Endodermal cell (in vitro differentiated cells): ENCODE results near the gene RCAN2. TPM values are rescaled to one million over a fixed set of nuclear protein-coding genes. Genes with fewer than 3 reads are reported as not detected.

Experiments
- DNase-seq: peaks from one replicate; pipeline ENCODE4 v3.0.0-alpha.2; 2017
- H3K27ac ChIP-seq: 2 replicates; pipeline ENCODE4 v1.5.1; 2013; ENCODE audit warnings: mild to moderate bottlenecking, low read depth, low read length, moderate library complexity
- H3K27me3 ChIP-seq: 2 replicates; pipeline ENCODE4 v1.6.1; 2013; ENCODE audit warnings: mild to moderate bottlenecking, low read length, moderate library complexity; ENCODE audit not compliant: insufficient read depth, control insufficient read depth, poor library complexity, severe bottlenecking
- H3K36me3 ChIP-seq: 2 replicates; pipeline ENCODE4 v1.7.0; 2013; ENCODE audit warnings: mild to moderate bottlenecking, low read length, moderate library complexity; ENCODE audit not compliant: control insufficient read depth, insufficient read depth
- H3K4me1 ChIP-seq: one replicate; pipeline ENCODE4 v1.7.0; 2013; ENCODE audit warnings: low read length; ENCODE audit not compliant: control insufficient read depth, insufficient read depth
- H3K4me3 ChIP-seq: 2 replicates; pipeline ENCODE4 v1.5.1; 2013; ENCODE audit warnings: mild to moderate bottlenecking, low read length, moderate library complexity
- H3K9ac ChIP-seq: 2 replicates; pipeline ENCODE4 v1.6.1; 2013; ENCODE audit warnings: mild to moderate bottlenecking, low read length, moderate library complexity; ENCODE audit not compliant: poor library complexity, severe bottlenecking; ENCODE audit errors: extremely low read depth
- H3K9me3 ChIP-seq: 2 replicates; pipeline ENCODE4 v1.6.1; 2013; ENCODE audit warnings: mild to moderate bottlenecking, low read length, moderate library complexity; ENCODE audit not compliant: control insufficient read depth
- H3K27ac Mint-ChIP-seq: 2 replicates; pipeline ENCODE4 v1.8.0; 2020; ENCODE audit warnings: mixed read lengths
- H3K27me3 Mint-ChIP-seq: 2 replicates; pipeline ENCODE4 v1.8.0; 2021; ENCODE audit warnings: mild to moderate bottlenecking, mixed read lengths; ENCODE audit not compliant: insufficient read depth
- H3K36me3 Mint-ChIP-seq: 2 replicates; pipeline ENCODE4 v1.8.0; 2020; ENCODE audit warnings: low read depth, mixed read lengths
- H3K4me1 Mint-ChIP-seq: 2 replicates; pipeline ENCODE4 v1.8.0; 2020; ENCODE audit warnings: mixed read lengths
- H3K4me3 Mint-ChIP-seq: 2 replicates; pipeline ENCODE4 v1.8.0; 2020; ENCODE audit warnings: mild to moderate bottlenecking, moderate library complexity, mixed read lengths
- H3K9me3 Mint-ChIP-seq: 2 replicates; pipeline ENCODE4 v1.8.0; 2020; ENCODE audit warnings: mild to moderate bottlenecking, mixed read lengths
- WGBS, 2 experiments: methylation state at CpG; one replicate each; pipeline versions ENCODE4 v1.1.5 to v1.1.7; 2013; ENCODE audit warnings: missing lambda C conversion rate in 2 of 2, mixed read lengths in 1 of 2; ENCODE audit not compliant: insufficient coverage in 1 of 2, insufficient read length in 1 of 2; 5-methylcytosine and 5-hydroxymethylcytosine counted together
- total RNA-seq, 2 donors: library from RNA; stranded (reverse); fragmentation: NEBNext Ultra II Directional in 1 of 2; extraction: Animal tissue kit (Norgen Biotek cat#: 25700) in 1 of 2; gene quantifications; 2 replicates in 1 of 2; 3 replicates in 1 of 2; pipeline ENCODE4 v1.2.1, GENCODE V29; 2021
- TF ChIP-seq, protein P1 (sequence below): fragments of 200-600 bp; sonication (generic); conservative IDR thresholded peaks from 2 replicates; pipeline ENCODE4 v1.5.0; 2021; ENCODE audit warnings: antibody characterized with exemption, mild to moderate bottlenecking

The RCAN2 gene
- total RNA-seq, 2 donors from 2014 or later, result 15.7 to 16.7 TPM

- H3K4me1 ChIP-seq, result no peaks in the 10 kb centered on the region
- DNase-seq, result no peak
- no peak overlapping the region for H3K4me3 ChIP-seq
- Mint-ChIP-seq H3K4me1 (no peaks in the 10 kb centered on the region), H3K36me3 (peaks cover 6% of the 10 kb centered on the region), H3K27ac (no peak overlapping the region), H3K9me3 (peaks cover 8% of the 10 kb centered on the region), H3K4me3 (no peak overlapping the region), H3K27me3 (no peaks in the 10 kb centered on the region)
- H3K9me3 ChIP-seq, result peaks cover 8% of the 10 kb centered on the region
- no peaks in the 10 kb centered on the region for H3K27me3 ChIP-seq
- H3K27ac ChIP-seq, result no peak overlapping the region
- TF ChIP-seq, protein P1, sequence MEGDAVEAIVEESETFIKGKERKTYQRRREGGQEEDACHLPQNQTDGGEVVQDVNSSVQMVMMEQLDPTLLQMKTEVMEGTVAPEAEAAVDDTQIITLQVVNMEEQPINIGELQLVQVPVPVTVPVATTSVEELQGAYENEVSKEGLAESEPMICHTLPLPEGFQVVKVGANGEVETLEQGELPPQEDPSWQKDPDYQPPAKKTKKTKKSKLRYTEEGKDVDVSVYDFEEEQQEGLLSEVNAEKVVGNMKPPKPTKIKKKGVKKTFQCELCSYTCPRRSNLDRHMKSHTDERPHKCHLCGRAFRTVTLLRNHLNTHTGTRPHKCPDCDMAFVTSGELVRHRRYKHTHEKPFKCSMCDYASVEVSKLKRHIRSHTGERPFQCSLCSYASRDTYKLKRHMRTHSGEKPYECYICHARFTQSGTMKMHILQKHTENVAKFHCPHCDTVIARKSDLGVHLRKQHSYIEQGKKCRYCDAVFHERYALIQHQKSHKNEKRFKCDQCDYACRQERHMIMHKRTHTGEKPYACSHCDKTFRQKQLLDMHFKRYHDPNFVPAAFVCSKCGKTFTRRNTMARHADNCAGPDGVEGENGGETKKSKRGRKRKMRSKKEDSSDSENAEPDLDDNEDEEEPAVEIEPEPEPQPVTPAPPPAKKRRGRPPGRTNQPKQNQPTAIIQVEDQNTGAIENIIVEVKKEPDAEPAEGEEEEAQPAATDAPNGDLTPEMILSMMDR, result no peak
- H3K9ac ChIP-seq, result no peak overlapping the region
- WGBS, 2 experiments, result 95 to 100% methylated on average over 1 of the region's 1 CpG
- H3K36me3 ChIP-seq, result no peaks in the 10 kb centered on the region
These were observed 50.6 kb downstream of the RCAN2 start for GRCh38 chr6:46440641-46441040.

DNA sequence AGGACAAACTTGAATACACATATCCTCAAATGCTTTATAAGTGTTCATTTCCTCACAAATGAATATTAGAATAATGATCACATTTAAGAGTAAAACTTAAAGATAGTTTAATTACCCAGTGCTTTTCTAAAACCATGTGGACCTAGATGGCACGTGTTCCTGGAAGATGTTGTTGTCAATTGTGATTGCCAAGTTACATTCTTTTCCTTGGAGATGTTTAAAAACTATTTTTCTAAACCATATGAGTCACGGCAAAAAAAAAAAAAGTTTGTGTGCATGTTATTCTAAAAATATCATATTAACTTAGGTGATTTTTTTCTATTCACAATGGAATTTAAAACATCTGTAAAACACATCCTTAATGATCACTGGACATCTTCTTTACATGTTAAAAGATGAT lies 51.1 kb downstream of the RCAN2 start:
- no peaks in the 10 kb centered on the region for H3K27me3 ChIP-seq
- no peaks in the 10 kb centered on the region for H3K4me1 ChIP-seq
- TF ChIP-seq, protein P1, result no peak
- Mint-ChIP-seq H3K27me3 (no peaks in the 10 kb centered on the region), H3K36me3 (peaks cover 2% of the 10 kb centered on the region), H3K9me3 (peaks cover 3% of the 10 kb centered on the region), H3K4me1 (no peaks in the 10 kb centered on the region), H3K27ac (no peak overlapping the region), H3K4me3 (no peak overlapping the region)
- no peak for DNase-seq
- no peak overlapping the region for H3K27ac ChIP-seq
- H3K4me3 ChIP-seq, result no peak overlapping the region
- peaks cover 3% of the 10 kb centered on the region for H3K9me3 ChIP-seq
- H3K36me3 ChIP-seq, result no peaks in the 10 kb centered on the region
- 94% methylated on average over 1 of the region's 2 CpGs; no CpG with 5 or more reads in 1 of the 2 experiments for WGBS, 2 experiments
- H3K9ac ChIP-seq, result no peak overlapping the region

- no peak overlapping the region for H3K9ac ChIP-seq
- Mint-ChIP-seq H3K4me3 (no peak overlapping the region), H3K9me3 (peaks cover 6% of the 10 kb centered on the region), H3K36me3 (peaks cover 1% of the 10 kb centered on the region), H3K4me1 (no peaks in the 10 kb centered on the region), H3K27me3 (no peaks in the 10 kb centered on the region), H3K27ac (no peak overlapping the region)
- H3K4me1 ChIP-seq, result no peaks in the 10 kb centered on the region
- 83 to 88% methylated on average over 1 to 4 of the region's 4 CpGs for WGBS, 2 experiments
- no peak overlapping the region for H3K27ac ChIP-seq
- H3K36me3 ChIP-seq, result no peaks in the 10 kb centered on the region
- DNase-seq, result no peak
- H3K9me3 ChIP-seq, result peaks cover 3% of the 10 kb centered on the region
- no peaks in the 10 kb centered on the region for H3K27me3 ChIP-seq
- TF ChIP-seq, protein P1, result no peak
- no peak overlapping the region for H3K4me3 ChIP-seq
These were observed 53.0 kb downstream of the RCAN2 start for GRCh38 chr6:46438245-46438644.
